Measurements from ENCODE around the gene LRP5.

- TF ChIP-seq ZNF263 (CRISPR knock-in tag; IDR thresholded peaks at IDR 0.05; ENCODE audit: low read depth) (no peak), CTCF (IDR thresholded peaks at IDR 0.05) (no peak), E2F1 (CRISPR knock-in tag; IDR thresholded peaks at IDR 0.05) (no peak), ZNF423 (CRISPR knock-in tag; IDR thresholded peaks at IDR 0.05) (no peak), ETV6 (CRISPR knock-in tag; IDR thresholded peaks at IDR 0.05) (no peak), SOX15 (CRISPR knock-in tag; IDR thresholded peaks at IDR 0.05) (no peak), SP1 (CRISPR knock-in tag; conservative IDR thresholded peaks at IDR 0.05) (no peak)
Observed at GRCh38 chr11:68279676-68280075, 32.7 kb upstream of the LRP5 start.

Data from WTC11 (cell line).